GM21717 (cell line): ENCODE data around the gene CMSS1.

ENCODE experiments used
- ATAC-seq: cut with Tn5 transposase; IDR thresholded peaks from one replicate; pipeline ENCODE4 v1.9.1; 2021; ENCODE audit warnings: mild to moderate bottlenecking, moderate library complexity; ENCODE audit not compliant: unreplicated experiment

The CMSS1 gene

DNA sequence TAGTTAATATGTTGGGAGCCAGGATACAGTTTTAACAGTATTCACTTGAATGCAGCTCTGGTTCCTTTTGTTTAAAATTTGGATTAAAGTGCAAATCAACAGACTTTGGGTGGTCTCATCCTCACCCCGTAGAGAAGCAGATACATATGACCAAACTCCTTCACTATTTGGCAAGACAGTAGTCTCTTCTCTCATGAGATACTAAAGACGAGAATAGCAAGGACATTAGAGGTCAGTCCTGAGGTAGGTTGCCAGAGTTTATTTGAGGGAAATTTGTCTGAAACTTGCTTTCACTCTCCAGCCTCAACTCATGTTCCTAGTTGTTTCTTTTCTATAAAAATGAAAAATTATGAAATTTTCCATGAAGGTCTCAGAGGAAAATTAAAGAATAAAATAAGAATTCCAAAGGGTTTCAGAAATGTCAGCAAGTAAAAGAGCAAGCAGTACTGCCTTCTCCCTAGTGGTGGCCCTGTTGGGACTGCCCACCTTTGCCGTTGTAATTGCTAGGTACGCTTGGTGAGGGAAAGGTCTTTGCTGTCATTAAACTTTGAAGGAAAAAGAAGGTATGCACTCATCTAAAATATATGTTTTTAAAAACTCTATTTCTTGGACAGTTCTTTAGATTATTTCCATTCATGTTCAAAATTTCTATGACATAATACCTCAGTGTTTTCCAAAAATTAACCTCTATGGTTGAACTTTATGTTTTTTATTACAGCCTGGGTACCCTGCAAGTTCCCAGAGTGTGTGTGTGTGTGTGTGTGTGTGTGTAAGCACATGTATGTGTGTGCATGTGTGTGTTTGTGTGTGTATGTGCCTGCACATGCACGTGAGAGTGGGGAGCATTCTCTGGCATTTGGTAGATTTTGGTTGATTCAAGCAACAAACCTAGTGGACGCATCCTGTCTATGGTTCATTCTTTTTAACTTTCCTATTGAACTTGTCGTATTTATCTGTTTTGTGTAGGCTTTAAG lies 111.4 kb downstream of the CMSS1 start:
- ATAC-seq: no peak

DNA sequence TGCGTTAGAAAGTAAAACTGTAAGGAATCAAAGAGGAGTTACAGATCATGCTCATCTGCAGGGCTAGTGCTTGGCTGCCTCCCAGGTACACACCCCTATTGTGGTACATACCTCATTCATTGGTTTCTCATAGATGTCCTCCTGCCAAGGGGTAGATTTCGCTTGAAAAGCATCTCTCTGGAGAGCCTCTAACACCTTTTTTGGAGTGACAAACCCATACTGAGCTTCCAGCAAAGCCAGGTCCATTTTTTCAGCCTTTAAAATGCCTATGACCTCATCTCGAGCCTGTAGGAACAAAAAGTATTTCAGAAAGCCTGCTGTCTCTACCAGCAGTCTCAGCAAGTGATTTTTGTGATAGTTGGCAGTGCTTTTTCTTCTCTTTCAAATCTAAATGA lies 112.1 kb downstream of the CMSS1 start:
- ATAC-seq: no peak

DNA sequence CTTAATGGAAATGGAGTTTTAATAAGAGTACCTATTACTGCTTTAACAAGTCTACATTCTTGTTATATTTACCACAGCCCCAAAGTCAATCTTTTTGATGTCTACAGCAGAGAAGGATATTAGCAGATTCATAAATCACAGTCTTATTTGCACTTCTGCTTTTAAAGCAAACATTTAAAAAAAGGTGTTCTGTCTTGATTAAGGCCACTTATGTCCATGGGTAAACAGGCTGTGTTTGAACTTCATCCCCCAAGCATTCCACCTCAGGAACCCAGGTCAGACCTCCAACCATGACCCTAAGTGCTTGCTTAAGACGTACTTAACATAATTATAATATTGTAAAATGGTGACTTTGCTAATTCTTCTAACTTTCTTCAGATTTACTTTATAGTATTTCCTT lies 113.4 kb downstream of the CMSS1 start:
- no peak for ATAC-seq

DNA sequence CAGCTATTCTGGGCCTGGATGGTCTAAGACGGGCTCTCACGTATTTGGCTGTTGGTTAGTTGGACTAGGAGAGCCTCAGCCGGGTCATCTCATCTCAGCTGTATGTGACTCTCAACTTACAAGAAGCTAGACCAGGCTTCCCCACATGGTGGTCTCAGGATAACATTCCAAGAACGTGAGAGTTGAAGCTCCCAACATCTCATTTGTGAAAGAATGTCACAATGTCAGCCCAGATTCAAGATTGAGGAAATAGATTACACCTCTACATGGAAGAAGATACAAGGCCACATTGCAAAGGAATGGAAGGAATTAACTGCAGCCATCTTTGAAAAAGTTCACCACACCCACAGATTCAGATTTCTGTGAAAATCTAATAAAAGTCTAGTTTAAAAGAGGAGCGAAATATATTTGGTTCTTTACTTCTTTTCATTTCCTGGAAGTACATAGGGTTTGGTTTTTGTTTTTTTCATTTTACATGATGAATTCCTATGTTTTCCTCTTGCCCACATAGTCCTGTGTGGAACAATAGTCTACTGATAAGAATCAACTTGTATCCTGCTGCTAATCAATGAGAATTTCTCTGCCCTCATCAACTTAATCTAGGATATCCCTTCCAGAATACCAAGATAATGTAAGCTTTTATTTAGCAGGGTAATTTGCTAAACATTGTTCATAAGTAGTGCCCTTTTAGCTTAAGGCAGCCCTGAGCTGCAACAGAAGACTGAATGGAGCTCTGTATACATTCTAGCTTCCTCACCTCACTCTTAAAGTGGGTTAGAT lies 116.5 kb downstream of the CMSS1 start:
- ATAC-seq: no peak

DNA sequence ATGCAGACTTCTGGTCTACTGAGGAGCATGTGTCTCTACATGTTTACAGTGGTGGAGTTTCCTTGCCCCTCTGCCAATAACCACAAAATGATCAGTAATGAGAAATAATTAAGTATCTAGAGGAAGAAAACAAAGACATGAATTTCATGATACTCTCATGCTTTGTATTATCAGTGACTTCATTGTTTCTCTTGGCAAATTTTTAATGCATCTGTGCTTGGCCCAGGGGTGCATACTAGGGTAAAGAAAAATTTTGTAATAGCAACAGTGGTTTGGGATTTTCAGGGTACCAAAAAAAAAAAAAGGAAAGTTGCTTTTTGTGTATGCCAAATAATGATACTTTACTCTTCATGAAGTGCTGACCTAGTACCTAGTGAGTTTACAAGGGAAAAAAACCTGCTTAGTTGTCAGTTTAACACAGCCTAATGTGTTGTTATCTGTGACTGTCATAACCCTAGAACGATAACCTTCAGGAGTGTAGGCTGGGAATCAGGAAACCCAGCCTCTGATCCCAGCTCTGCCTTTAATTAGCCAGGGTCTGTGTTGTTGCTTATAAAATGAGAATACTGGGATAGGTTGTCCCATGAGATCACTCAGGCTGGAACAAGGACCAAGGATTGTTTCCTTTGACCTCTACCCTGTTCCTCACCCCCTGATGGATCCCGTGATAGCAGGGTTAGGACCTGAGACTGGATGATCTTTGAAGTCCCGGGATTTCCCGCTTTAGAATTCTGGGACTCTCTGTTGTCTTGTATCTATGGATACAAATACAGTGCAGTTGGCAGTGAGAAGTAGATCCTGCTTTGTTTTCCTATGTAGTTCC lies 117.5 kb downstream of the CMSS1 start:
- ATAC-seq: no peak

DNA sequence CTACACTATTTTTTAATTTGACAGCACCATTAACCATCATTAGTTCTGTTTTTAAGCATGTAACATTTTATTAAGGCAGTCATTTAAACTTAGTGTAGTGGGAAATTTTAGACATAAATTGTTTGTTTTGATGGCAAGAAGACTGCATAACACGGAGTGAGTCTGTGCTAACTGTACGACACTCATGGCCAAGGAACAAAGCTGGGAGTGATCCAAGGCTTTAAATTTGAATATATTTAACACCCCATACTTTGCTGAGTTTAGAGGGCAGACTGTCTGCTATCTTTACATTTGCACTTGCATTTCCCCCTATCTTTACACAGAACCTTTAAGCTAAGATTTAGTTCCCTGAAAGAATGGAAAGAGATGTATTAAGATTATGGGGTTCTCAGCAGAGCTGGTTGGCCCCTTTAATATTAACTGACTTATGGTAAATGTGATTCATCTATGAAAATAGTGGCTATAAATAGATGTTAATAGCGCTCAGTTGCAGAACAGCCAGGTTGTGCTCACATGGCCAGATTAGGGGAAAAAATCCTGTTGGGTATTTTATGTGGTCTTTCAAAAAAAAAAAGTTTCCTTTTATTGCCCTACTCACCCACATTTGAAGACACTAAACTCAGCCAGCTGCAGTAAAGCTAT lies 120.7 kb downstream of the CMSS1 start:
- no peak for ATAC-seq

DNA sequence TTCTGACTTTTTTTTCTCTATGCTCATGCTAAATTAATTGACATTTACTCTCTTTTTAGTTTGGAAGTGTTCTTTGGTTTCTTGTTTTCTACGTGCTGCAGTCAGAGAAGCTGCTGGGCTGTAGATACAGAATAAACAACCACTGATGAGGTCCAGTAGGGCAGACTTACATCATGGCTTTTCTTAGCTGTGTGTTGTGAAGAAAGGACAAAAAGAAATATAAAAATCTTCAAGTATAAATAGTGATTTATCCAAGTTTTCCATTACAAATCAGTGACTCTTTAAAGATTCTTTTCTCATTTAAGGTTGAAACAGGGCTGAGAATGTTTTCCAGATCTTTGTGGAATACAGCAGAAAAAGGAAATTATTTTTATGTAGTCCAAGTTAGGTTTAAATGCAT lies 122.2 kb downstream of the CMSS1 start:
- no peak for ATAC-seq

DNA sequence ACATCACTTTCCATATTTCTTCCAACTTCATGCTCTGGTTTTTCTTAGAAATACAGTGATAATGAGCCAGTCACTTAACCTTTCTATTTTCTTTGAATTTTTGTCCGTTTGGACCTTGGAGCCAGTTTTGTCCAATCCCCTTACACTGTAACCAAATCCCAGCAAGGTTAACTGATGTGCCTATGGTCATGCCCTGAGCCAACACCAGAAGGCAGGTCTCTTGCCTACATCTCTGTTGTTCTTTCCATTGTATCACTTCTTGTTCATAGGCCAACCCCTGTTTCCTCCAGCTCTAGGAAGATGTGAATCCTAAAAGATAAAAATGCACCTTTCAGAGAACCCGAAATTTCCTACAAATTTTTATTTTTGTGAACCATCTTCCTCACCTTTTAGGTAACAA lies 122.7 kb downstream of the CMSS1 start:
- no peak for ATAC-seq

DNA sequence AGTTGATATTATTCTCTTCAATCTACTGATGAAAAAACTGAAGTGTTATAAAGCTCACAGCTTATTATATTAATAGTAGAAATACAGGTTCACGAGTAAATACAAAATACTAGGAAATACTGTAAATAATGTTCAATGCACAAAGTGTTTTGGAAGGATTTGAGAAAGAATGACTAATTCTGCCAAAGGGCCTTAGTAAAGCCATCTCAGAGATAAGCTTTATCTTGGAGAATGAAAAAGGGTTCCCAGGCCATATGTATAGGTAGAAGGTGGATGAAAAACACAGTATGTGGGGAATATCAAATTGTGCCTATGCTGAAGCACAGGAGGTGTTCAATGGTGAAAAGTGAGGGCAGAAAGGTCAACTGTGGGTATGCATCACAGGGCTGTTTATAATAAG lies 123.5 kb downstream of the CMSS1 start:
- ATAC-seq: no peak

DNA sequence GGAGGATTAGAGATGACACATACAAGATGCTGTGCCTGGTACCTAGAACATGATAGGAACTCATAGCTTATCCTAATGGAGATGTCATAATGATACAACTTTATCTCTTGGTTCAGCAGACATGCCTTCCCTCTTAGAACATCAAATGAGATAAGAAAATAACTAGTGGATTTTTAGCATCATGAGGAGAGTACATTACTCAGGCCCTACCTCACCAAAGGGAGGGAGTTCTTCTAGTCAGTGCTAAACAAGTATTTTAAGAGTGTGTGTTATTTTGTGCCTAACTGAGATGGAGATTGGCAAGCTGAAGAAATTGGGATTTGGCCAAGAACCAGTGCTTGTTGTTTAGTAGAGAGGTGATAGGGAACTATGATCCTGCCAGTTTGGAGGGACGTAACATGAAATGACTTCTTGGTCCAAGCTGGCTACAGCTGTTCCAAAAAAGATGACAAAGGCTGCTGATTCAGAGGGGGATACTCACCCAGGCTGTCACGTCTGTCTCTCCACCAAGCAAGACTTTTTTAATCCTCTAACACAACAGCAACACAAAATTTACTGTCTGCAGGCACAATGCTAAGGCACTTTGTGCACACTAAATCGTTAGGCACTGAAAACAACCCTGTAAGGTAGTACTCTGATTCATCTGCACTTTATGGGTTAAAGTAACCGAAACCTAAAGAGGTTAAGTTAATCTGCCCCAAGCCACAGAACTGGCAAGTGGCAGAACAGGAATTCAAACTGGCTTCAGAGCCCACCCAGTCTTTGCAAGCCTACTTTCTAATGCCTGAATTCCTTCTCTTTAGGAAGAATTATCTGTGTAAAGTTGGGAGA lies 126.5 kb downstream of the CMSS1 start:
- no peak for ATAC-seq

DNA sequence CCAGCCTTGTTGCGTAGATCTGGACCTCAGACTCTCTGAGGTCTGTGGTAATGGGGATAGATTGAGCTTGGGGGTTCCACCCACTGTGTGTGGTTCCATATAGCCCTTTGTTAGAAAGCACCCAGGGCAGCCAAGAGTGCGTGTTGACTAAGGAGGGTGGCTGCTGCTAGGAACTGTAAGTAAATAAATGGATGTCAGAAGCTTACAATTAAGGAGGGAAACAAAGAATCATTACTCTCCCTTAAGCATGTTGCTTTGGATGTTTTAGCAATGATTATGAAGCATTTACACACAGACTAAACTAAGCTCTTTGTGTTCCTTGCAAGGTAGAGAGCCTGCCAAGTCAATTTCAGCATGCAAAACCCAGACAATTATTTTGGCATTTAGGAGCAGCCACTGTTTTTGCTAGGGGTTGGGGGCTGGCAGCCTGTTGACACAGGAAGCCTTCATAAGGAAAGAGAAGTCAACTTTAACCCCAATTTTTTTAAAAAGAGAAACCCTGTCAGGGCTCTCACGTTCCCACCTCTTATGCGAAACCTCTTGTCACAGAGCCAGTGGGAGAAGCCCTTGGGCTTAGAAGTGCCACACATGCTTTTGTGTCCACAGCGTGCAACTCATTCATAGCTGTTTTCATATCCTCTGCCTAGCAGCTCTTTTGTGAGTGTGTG lies 127.8 kb downstream of the CMSS1 start:
- no peak for ATAC-seq

DNA sequence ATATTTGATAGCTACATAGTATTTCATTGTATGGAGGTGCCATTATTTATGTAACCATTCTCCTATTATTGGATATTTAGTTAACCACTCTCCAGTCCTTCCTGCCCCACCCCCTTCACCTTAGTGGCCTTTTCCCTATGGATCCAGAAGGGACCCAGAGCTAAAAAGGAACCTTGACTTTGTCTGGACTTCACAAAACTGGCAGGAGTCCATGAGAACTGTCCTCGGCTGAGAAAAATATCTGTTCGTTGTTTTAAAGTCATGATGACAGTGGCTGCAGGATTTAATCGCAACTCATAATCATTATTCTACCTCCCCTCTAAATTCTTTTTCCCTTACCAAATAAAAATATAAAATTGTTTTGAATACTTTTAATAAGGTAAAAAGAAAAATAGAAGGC lies 129.7 kb downstream of the CMSS1 start:
- ATAC-seq: no peak

DNA sequence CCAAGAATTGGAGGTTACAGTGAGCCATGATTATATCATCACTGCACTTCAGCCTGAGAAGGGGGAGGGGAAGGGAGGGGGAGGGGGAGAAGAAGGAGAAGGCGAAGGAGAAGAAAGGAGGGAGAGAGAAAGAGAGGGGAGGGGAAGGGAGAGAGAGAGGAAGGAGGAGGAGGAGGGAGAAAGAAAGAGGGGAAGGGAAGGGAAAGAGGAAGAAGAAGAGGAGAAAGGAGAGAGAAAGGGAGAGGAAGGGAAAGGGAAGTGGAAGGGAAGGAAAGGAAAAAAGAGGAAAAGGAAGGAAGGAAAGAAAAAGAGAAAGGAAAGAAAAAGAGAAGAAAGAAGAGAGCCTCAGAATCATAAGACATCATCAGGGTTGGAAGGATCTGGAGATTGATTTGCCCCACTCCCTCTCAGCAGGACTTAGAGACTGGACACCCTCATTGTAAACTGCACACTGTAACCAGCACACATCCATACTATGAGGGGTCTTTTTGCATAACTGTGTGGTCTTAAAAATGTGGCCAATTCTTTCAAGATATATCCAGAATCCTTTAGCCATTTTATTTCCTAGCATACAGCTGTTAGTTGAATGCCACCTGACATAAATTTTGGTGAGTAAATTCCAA lies 130.9 kb downstream of the CMSS1 start:
- ATAC-seq: no peak

DNA sequence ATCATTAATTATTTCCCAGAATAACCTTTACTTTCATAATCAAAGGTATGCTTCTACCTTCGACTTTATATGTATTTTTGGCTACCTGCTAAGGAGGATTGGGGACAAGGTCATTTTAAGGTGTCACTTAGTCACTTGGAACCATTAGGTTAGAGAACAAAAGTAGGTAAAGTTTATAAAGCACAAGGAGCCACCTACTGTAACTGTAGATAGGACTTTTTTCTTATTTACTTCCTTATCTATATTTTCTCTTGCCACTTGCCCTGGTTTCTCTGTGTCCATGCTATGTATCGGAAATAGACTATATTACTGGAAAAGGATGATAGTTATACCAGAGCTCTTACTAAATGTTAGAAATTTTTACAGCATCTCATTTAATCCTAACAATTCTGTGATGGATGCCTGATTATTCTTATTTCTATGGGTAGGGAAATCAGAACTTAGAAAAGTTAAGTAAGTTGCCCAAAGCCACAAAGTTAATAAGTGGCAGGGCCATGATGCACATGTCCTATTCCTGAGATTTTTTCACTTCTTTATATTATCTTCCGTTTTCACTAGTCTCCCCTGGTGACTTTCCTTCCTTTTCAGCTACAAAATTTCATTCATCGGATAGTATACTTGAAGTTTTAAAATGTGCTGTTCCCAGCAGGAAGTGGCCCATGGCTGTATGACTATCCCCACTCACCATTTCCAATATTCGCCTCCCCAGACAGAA lies 132.5 kb downstream of the CMSS1 start:
- ATAC-seq: no peak

DNA sequence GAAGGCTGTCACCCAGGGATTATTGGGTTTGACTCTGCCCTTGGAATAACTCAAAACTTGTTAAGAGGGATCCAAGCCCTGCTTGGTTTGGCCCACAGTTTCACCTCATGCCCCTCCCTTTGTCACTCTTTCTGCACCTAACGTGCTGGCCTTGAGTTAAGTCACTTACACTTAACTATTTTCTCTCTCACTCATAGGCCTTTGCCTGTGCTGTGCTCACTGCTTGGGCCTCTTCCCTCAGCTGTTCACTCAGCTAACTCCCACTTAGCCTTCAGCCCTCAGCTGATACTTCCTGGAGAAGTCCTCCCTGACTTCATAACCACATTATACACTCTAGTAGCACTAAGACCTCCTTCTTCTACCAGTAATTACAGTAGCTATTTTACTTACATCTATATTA lies 133.3 kb downstream of the CMSS1 start:
- no peak for ATAC-seq

DNA sequence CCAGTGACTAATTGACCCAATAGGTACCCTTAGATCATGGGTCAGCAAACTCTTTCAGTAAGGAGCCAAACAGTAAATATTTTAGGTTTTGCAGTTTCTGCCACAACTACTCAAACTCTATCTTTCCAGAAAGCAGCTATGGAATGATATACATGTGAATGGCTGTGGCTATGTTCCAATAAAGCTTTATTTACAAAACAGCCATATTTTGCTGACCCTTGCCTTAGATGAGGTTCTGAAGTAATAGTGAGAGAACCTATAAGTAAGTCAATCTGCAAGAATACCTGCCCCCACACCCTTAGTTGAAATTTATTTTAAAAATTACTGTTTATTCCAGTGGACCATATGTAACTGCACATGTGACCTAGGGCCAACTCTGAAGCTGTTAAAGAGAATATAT lies 134.0 kb downstream of the CMSS1 start:
- ATAC-seq: no peak

DNA sequence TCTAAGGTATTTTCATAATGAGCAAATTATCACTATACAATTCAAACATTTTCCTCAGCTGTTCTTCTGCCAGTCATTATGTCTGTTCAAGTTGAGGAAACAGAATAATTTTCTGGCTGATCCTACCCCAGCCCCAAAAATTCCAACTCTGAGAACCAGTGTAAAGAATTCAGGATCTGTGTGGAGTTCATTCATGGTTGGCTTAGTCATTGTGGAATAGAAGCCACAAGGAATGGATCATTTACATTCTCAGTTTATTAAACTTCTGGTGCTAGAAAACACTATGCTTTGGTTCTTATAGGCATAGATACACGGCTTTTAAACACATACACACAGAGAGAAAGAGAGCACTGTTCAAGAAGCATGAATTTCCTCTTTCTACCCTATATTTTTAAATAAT lies 134.6 kb downstream of the CMSS1 start:
- ATAC-seq: no peak

DNA sequence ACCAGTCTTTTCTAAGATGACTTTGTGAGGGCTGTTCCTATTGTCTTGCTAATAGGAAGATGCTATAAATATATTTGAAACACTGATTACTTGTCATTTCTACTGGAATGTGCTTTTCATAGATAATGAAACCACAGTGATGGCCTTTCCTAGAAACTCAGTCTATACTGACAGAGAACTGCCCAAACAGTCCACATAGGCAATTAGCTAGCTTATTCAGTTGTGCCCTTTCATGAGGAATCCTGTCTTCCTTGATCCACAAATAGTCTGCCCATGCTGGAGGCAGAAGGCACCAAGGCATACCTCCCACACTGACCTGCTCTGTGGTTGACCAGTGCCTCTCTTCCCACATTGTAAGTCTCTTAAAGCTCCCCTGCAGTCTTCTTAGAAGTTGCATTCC lies 135.9 kb downstream of the CMSS1 start:
- ATAC-seq: no peak
